HepG2 (cell line): Measurements from ENCODE around the gene CENPP.

Source experiments
- ATF7 ChIP-seq, 2 experiments: fragments of 450-650 bp in 1 of 2; sonication (generic) in 1 of 2; formaldehyde crosslinking in 1 of 2; IDR thresholded peaks; 2 replicates each; pipeline versions ENCODE4 v1.4.0 to v1.6.1; 2016 to 2020; ENCODE audit warnings: antibody characterized with exemption in 1 of 2, mild to moderate bottlenecking in 1 of 2, missing genetic modification reagents in 1 of 2
- CEBPB ChIP-seq: IDR thresholded peaks from 2 replicates; pipeline ENCODE4 v1.6.1; 2011; ENCODE audit warnings: low read depth, low read length, improper control_type of control experiment, borderline replicate concordance
- EED ChIP-seq: sonication (generic); formaldehyde crosslinking; IDR thresholded peaks from 2 replicates; pipeline ENCODE4 v1.5.0; 2020; ENCODE audit warnings: mild to moderate bottlenecking, missing genetic modification reagents
- ESRRA ChIP-seq: sonication (generic); formaldehyde crosslinking; IDR thresholded peaks from 2 replicates; pipeline ENCODE4 v1.5.1; 2020; ENCODE audit warnings: mild to moderate bottlenecking, low read depth, missing genetic modification reagents
- EZH2 ChIP-seq: conservative IDR thresholded peaks from 2 replicates; pipeline ENCODE4 v1.6.1; 2012; ENCODE audit warnings: mild to moderate bottlenecking, low read depth, low read length, moderate library complexity
- POLR2AphosphoS5 ChIP-seq: IDR thresholded peaks from 2 replicates; pipeline ENCODE4 v1.6.1; 2012; ENCODE audit warnings: low read depth, low read length
- RAD21 ChIP-seq: fragments of 450-650 bp; formaldehyde crosslinking; IDR thresholded peaks from 2 replicates; pipeline ENCODE4 v1.5.0; 2020; ENCODE audit warnings: mild to moderate bottlenecking
- RXRA ChIP-seq: sonication (generic); formaldehyde crosslinking; IDR thresholded peaks from 2 replicates; pipeline ENCODE4 v1.5.1; 2020; ENCODE audit warnings: missing genetic modification reagents
- ZNF207 ChIP-seq: fragments of 450-650 bp; IDR thresholded peaks from 2 replicates; pipeline ENCODE4 v1.6.1; 2016; ENCODE audit warnings: antibody characterized with exemption, borderline replicate concordance
- ZNF274 ChIP-seq: sonication (generic); formaldehyde crosslinking; IDR thresholded peaks from 2 replicates; pipeline ENCODE4 v1.5.1; 2020; ENCODE audit warnings: mild to moderate bottlenecking, missing genetic modification reagents
- TF ChIP-seq, protein P1 (sequence below): sonication (generic); formaldehyde crosslinking; IDR thresholded peaks from 2 replicates; pipeline ENCODE4 v1.5.0; 2020; ENCODE audit warnings: mild to moderate bottlenecking, missing genetic modification reagents, moderate library complexity

DNA sequence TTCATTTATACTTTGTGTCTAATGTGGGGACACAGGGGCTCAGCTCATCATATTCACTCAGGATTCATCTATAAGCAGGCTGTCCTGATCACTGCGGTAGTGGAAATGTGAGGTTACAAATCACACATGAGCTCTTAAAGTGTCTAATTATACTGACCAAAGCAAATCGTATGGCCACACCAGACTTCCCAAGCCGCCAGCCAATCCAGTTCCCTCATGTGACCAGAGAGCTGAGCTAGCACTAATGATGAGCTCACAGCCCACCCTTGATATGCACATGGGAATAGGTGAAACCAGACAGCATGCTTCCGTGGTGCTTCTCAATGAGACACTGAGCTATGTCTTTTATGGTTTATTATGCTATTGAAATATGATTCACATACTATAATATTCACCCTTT, 192.4 kb downstream of the CENPP start:
- TF ChIP-seq, protein P1, sequence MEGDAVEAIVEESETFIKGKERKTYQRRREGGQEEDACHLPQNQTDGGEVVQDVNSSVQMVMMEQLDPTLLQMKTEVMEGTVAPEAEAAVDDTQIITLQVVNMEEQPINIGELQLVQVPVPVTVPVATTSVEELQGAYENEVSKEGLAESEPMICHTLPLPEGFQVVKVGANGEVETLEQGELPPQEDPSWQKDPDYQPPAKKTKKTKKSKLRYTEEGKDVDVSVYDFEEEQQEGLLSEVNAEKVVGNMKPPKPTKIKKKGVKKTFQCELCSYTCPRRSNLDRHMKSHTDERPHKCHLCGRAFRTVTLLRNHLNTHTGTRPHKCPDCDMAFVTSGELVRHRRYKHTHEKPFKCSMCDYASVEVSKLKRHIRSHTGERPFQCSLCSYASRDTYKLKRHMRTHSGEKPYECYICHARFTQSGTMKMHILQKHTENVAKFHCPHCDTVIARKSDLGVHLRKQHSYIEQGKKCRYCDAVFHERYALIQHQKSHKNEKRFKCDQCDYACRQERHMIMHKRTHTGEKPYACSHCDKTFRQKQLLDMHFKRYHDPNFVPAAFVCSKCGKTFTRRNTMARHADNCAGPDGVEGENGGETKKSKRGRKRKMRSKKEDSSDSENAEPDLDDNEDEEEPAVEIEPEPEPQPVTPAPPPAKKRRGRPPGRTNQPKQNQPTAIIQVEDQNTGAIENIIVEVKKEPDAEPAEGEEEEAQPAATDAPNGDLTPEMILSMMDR (CRISPR knock-in tag): no peak
- TF ChIP-seq EZH2 (no peak), ATF7 (IDR thresholded peaks at IDR 0.05) (no peak), ATF7 (CRISPR knock-in tag; IDR thresholded peaks at IDR 0.05) (no peak), RXRA (CRISPR knock-in tag) (no peak), EED (CRISPR knock-in tag) (no peak), ESRRA (no peak), ZNF207 (no peak), ZNF274 (no peak), RAD21 (CRISPR knock-in tag) (no peak), CEBPB (no peak), POLR2AphosphoS5 (no peak)
